ENCODE measurements around the gene MCAM. TPM values are rescaled to one million over a fixed set of nuclear protein-coding genes. Genes with fewer than 3 reads are reported as not detected.

Gene MCAM
- total RNA-seq, 1 donor from 2014 or later: 98.7 TPM

GRCh38 chr11:119309411-119309810, 7.5 kb downstream of the MCAM start:
- DNase-seq (ENCODE audit: low spot score): no peak

- DNase-seq (ENCODE audit: low spot score): no peak
These were observed 9.0 kb downstream of the MCAM start for GRCh38 chr11:119307974-119308373.

GRCh38 chr11:119307219-119307618, 9.7 kb downstream of the MCAM start:
- no peak for DNase-seq (ENCODE audit: low spot score)

GRCh38 chr11:119306373-119306890, 10.5 kb downstream of the MCAM start:
- no peak for DNase-seq (ENCODE audit: low spot score)

- no peak for DNase-seq (ENCODE audit: low spot score)
These were observed 11.2 kb downstream of the MCAM start for GRCh38 chr11:119305556-119306372.

- no peak for DNase-seq (ENCODE audit: low spot score)
These were observed 13.7 kb downstream of the MCAM start for GRCh38 chr11:119303227-119303718.

- DNase-seq (ENCODE audit: low spot score): no peak
These were observed 16.5 kb downstream of the MCAM start for GRCh38 chr11:119300198-119300964.

GRCh38 chr11:119299416-119299815, 17.5 kb downstream of the MCAM start:
- DNase-seq (ENCODE audit: low spot score): no peak

GRCh38 chr11:119298726-119299125, 18.2 kb downstream of the MCAM start:
- no peak for DNase-seq (ENCODE audit: low spot score)

- DNase-seq (ENCODE audit: low spot score): no peak
These were observed 19.0 kb downstream of the MCAM start for GRCh38 chr11:119297938-119298337.

- DNase-seq (ENCODE audit: low spot score): no peak
These were observed 21.8 kb downstream of the MCAM start for GRCh38 chr11:119295178-119295577.

- DNase-seq (ENCODE audit: low spot score): no peak
These were observed 23.5 kb downstream of the MCAM start for GRCh38 chr11:119293461-119293860.

- no peak for DNase-seq (ENCODE audit: low spot score)
These were observed 25.9 kb downstream of the MCAM start for GRCh38 chr11:119290894-119291497.

- no peak for DNase-seq (ENCODE audit: low spot score)
These were observed 28.7 kb downstream of the MCAM start for GRCh38 chr11:119288219-119288618.

GRCh38 chr11:119285431-119285830, 31.5 kb downstream of the MCAM start:
- DNase-seq (ENCODE audit: low spot score): no peak

GRCh38 chr11:119284344-119285157, 32.4 kb downstream of the MCAM start:
- no peak for DNase-seq (ENCODE audit: low spot score)

GRCh38 chr11:119282495-119282894, 34.4 kb downstream of the MCAM start:
- DNase-seq (ENCODE audit: low spot score): no peak

- no peak for DNase-seq (ENCODE audit: low spot score)
These were observed 39.3 kb downstream of the MCAM start for GRCh38 chr11:119277660-119278059.

- DNase-seq (ENCODE audit: low spot score): no peak
These were observed 43.2 kb downstream of the MCAM start for GRCh38 chr11:119273721-119274120.

- no peak for DNase-seq (ENCODE audit: low spot score)
These were observed 49.3 kb downstream of the MCAM start for GRCh38 chr11:119267645-119268044.

GRCh38 chr11:119266517-119267255, 50.2 kb downstream of the MCAM start:
- no peak for DNase-seq (ENCODE audit: low spot score)
